Measurements from ENCODE around the gene PARP1. TPM values are rescaled to one million over a fixed set of nuclear protein-coding genes. Genes with fewer than 3 reads are reported as not detected.
"Not testable (repeated sequence)": the region's sequence is repeated elsewhere in the genome, so short reads cannot be mapped to it uniquely, and the experiment has no call there.

The PARP1 gene
- total RNA-seq, 3 donors from 2014 or later, result 35.8 to 81.2 (median 63.2) TPM

- intact Hi-C loops (cut with DNase I, micrococcal nuclease), result no loop called here
- DNase-seq, result no peak
Observed at GRCh38 chr1:226433341-226433720, 25.4 kb upstream of the PARP1 start.

DNA sequence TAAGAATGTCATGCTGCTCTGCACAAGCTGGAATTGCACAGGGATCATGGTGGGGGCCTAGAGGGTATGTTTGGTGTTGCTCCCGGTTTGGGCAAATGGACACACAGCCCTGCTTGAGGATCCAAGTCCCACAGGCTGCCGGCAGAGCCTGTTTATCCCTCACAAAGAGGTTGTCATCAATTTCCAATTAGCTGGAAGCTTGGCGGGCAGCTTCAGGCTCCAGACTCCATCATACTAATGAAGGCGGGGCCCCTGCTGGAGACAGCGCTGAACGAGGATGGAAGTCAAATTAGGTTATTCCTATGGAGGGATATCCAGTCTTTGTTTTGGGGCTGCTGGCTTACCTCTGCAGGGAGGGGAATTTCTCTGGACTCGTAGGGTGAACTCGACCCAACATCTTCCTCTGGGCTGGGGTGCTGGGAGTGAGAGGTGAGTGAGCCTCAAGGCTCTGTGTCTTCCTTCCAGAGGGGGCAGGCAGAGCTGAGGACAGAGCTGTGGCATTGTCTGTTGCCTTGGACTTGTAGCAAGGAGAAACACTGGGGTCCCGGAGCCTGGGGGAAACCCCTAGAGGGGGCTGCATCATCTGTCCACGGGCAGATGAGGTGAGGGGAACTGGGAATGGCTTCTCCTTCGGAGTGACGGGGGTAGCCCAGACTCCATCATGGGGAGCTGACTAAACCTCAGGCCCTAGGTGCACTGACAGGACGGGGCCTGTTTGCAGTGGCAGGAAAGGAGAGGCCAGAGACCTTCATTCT lies 24.9 kb upstream of the PARP1 start:
- Histone ChIP-seq H3K4me3 (no peak overlapping the region), H3K36me3 (ENCODE audit: low read depth) (no peaks in the 10 kb centered on the region), H3K4me1 (ENCODE audit: low read depth) (no peaks in the 10 kb centered on the region), H3K9me3 (no peaks in the 10 kb centered on the region)
- no peak for ATAC-seq
- intact Hi-C loops (cut with DNase I, micrococcal nuclease), result no loop called here
- no peak for TF ChIP-seq CTCF (IDR thresholded peaks at IDR 0.05)
- DNase-seq, result no peak

More at GRCh38 chr1:226433341-226433720, 25.4 kb upstream of the PARP1 start:
- H3K4me1 ChIP-seq (ENCODE audit: low read depth), result no peaks in the 10 kb centered on the region
- TF ChIP-seq CTCF (IDR thresholded peaks at IDR 0.05), result no peak
- H3K4me3 ChIP-seq, result no peak overlapping the region
- no peaks in the 10 kb centered on the region for H3K36me3 ChIP-seq (ENCODE audit: low read depth)
- ATAC-seq, result no peak
- H3K9me3 ChIP-seq, result no peaks in the 10 kb centered on the region

GRCh38 chr1:226431898-226432297 lies 24.0 kb upstream of the PARP1 start:
- not testable (repeated sequence) for H3K4me3 ChIP-seq

DNA sequence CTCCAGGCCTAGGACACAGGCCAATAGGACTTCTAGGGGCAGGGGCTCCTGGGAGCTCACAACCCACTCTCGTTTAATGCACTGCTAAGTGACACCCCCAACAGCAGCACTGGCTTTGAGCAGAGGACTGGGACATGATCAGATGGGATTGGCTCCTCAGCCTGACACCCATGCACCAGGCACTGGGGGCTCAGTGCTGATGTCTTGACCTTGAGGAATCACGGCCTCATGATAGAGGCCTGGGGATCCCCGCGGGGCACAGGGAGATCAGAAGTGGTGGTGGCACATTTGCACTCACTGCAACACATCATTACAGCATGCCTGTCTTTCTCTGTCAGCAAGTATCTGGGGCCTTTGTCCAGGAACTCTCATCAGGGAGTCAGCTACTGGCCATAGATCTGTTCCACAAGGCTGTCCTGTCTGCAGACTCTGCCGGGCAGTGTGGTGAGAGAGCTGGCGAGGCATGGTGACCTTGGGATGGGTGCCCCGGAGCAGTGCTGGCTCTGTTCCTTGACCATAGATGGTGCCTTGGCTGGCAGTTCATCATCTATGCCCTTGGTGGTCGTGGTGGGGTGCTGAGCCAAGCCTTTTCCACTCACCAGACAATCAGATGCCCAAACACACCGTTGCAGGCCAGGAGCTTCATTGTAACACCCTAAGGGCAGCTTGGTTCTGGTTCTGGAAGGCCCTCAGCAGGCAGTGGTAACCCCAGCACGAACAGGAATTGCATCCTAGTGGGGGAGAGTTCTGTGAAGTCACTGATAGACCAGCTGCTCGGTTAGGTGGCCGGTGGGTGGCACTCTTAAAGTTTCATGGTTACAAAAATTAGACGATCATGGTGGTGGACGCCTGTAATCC lies 22.2 kb upstream of the PARP1 start:
- intact Hi-C loops (cut with DNase I, micrococcal nuclease), result loop anchor here in 1 of 2 donors (10.0 kb wide), 2 partner anchors 105 to 185 kb away; no protein-coding TSS in a partner anchor
- no peaks in the 10 kb centered on the region for H3K9me3 ChIP-seq
- ATAC-seq (no peak), DNase-seq (no peak)
- TF ChIP-seq CTCF (IDR thresholded peaks at IDR 0.05), result no peak
- H3K36me3 ChIP-seq (ENCODE audit: low read depth), result no peaks in the 10 kb centered on the region
- H3K4me1 ChIP-seq (ENCODE audit: low read depth), result no peaks in the 10 kb centered on the region
- H3K4me3 ChIP-seq, result no peak overlapping the region

More at GRCh38 chr1:226431898-226432297, 24.0 kb upstream of the PARP1 start:
- H3K4me1 ChIP-seq (ENCODE audit: low read depth); DNase-seq; intact Hi-C loops (cut with DNase I, micrococcal nuclease); H3K36me3 ChIP-seq (ENCODE audit: low read depth); H3K9me3 ChIP-seq; ATAC-seq: not testable (repeated sequence)

GRCh38 chr1:226428791-226429461 lies 21.0 kb upstream of the PARP1 start:
- no peak for TF ChIP-seq CTCF (IDR thresholded peaks at IDR 0.05)
- no peak for DNase-seq
- H3K4me3 ChIP-seq, result no peak overlapping the region
- no peaks in the 10 kb centered on the region for H3K4me1 ChIP-seq (ENCODE audit: low read depth)
- no peaks in the 10 kb centered on the region for H3K36me3 ChIP-seq (ENCODE audit: low read depth)
- intact Hi-C loops (cut with DNase I, micrococcal nuclease), result loop anchor here in 1 of 2 donors (10.0 kb wide), 2 partner anchors 106 to 186 kb away; no protein-coding TSS in a partner anchor
- no peak for ATAC-seq
- no peaks in the 10 kb centered on the region for H3K9me3 ChIP-seq

Data from mucosa of descending colon (tissue), 3 donors.